Astrocyte of the spinal cord (primary cell): ENCODE measurements around the gene CASP8.

Experiments
- DNase-seq: peaks from one replicate; pipeline ENCODE4 v3.0.0; 2011; ENCODE audit warnings: low read depth, low spot score
- H3K4me3 ChIP-seq: 2 replicates; pipeline ENCODE4 v1.5.1; 2011; ENCODE audit warnings: low read depth, mild to moderate bottlenecking, low read length, moderate library complexity
- CTCF ChIP-seq: IDR thresholded peaks from 2 replicates; pipeline ENCODE4 v1.5.1; 2012; ENCODE audit warnings: low read depth, mild to moderate bottlenecking, low read length, inconsistent platforms
- in situ Hi-C: cut with HindIII; loops from 2 replicates; pipeline ENCODE4 v1.10.0; 2017; ENCODE audit warnings: low sequenced_read_pairs

Gene CASP8

GRCh38 chr2:201244829-201245228 is 15.5 kb upstream of the CASP8 start:
- TF ChIP-seq CTCF, result no peak
- DNase-seq, result no peak
- in situ Hi-C loops, result no loop called here

GRCh38 chr2:201246280-201246679 is 14.1 kb upstream of the CASP8 start:
- no peak for DNase-seq
- in situ Hi-C loops, result no loop called here
- no peak overlapping the region for H3K4me3 ChIP-seq
- no peak for TF ChIP-seq CTCF

More at GRCh38 chr2:201244829-201245228, 15.5 kb upstream of the CASP8 start:
- no peak overlapping the region for H3K4me3 ChIP-seq

GRCh38 chr2:201248288-201248844 is 12.0 kb upstream of the CASP8 start:
- in situ Hi-C loops, result no loop called here
- no peak for TF ChIP-seq CTCF
- no peak for DNase-seq
- no peak overlapping the region for H3K4me3 ChIP-seq

- H3K4me3 ChIP-seq, result no peak overlapping the region
- DNase-seq, result no peak
- in situ Hi-C loops, result no loop called here
- no peak for TF ChIP-seq CTCF
Measured at GRCh38 chr2:201249889-201250288, 10.4 kb upstream of the CASP8 start.

GRCh38 chr2:201250741-201251140 is 9.6 kb upstream of the CASP8 start:
- TF ChIP-seq CTCF, result no peak
- in situ Hi-C loops, result no loop called here
- DNase-seq, result no peak
- no peak overlapping the region for H3K4me3 ChIP-seq

GRCh38 chr2:201254081-201254730 is 6.1 kb upstream of the CASP8 start:
- H3K4me3 ChIP-seq, result no peak overlapping the region
- peak; percentile 39 for DNase-seq
- TF ChIP-seq CTCF, result no peak
- in situ Hi-C loops, result no loop called here
